HG02571 (cell line): ENCODE results near the gene RASAL1.

ENCODE experiments used
- ATAC-seq: cut with Tn5 transposase; IDR thresholded peaks from one replicate; pipeline ENCODE4 v1.9.1; 2021; ENCODE audit warnings: mild to moderate bottlenecking, moderate library complexity; ENCODE audit not compliant: unreplicated experiment

Gene RASAL1, protein sequence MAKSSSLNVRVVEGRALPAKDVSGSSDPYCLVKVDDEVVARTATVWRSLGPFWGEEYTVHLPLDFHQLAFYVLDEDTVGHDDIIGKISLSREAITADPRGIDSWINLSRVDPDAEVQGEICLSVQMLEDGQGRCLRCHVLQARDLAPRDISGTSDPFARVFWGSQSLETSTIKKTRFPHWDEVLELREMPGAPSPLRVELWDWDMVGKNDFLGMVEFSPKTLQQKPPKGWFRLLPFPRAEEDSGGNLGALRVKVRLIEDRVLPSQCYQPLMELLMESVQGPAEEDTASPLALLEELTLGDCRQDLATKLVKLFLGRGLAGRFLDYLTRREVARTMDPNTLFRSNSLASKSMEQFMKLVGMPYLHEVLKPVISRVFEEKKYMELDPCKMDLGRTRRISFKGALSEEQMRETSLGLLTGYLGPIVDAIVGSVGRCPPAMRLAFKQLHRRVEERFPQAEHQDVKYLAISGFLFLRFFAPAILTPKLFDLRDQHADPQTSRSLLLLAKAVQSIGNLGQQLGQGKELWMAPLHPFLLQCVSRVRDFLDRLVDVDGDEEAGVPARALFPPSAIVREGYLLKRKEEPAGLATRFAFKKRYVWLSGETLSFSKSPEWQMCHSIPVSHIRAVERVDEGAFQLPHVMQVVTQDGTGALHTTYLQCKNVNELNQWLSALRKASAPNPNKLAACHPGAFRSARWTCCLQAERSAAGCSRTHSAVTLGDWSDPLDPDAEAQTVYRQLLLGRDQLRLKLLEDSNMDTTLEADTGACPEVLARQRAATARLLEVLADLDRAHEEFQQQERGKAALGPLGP

DNA sequence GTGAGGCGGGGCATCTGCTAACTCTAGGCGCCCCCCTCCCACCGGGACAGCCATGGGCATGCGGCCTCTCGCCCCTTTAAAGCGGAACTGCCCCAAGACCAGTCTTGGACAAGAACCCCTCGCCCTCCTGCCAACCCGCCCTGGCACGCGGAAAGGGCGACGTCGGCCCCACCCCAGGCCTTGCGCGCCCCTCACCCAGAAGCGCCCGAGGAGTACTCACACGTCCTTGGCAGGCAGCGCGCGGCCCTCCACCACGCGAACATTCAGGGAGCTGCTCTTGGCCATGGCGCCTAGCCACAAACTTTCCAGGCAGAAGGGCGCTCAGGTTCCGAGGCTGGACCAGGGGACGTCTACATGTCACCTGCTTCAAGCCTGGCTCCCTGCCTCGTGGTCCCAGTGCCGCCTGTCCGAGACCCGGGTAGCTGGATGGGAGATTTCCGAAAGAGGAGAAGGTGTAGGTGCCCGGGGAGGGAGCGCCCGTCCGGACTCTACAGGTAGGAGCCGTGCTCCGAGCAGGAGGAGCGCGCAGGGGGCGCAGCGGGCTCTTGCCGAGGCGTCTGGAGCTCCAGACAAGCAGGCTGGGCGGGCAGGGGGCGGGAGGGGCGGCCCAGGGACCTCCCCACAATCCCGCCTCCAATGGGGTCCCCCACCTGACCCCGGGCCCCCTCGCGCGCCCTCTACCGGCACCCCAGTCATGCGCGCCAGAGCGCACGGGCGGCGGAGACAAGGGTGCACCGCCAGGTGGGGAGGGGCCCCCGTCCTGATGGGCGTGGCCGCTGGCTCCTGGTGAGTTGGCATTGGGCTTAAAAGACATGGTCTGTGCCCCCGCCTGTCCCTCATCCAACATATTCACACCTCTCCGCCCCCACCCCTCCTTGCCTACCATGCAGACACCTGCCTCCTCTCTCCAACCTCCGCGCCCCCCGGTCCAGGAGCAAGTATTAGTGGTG is at the start of gene RASAL1:
Gene RASAL1, minus strand, starts transcription at position 584 of the 950 bp plus-strand sequence. Its CDS starts 299 bp downstream, at position 285.
- no peak for ATAC-seq

DNA sequence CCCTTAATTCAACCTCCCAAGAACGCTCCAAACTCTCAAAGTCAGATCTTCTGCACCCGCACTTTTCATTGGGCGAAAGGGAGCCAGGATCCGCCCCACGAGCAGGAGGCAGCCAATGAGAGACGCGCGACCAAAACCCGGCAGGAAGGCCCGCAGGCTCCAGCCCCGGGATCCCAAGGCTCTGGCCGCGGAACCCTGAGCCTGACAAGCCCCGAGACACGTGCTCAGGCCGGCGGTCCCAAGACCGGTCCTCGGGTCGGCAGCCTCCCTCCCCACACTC is 49.3 kb upstream of the RASAL1 start:
- peak; percentile 80 for ATAC-seq

DNA sequence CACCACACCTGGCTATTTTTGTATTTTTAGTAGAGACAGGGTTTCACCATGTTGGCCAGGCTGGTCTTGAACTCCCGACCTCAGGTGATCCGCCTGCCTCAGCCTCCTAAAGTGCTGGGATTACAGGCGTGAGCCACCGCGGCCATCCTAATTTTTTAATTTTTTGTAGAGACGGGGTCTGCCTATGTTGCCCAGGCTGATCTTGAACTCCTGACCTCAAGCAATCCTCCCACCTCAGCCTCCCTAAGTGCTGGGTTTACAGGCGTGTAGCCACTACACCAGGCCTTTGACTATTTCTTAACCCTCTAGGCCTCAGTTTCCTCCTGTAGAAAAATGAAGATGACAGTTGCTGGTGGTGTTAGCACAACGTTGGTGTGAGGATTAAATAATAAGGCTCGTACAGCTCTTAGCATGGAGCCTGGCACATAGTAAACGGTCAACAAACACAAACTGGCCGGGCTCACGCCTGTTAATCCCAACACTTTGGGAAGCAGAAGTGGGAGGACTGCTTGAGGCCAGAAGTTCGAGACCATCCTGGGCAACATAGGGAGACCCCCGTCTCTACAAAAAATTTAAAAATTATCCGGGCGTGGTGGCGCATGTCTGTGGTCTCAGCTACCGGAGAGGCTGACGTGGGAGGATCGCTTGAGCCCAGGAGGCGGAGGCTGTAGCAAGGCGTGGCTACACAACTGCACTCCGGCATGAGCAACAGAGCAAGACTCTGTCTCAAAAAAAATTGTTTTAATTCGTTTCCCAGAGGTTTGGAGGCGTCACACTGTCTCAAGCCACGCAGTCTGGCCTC is 48.7 kb upstream of the RASAL1 start:
- peak; percentile 48 for ATAC-seq

DNA sequence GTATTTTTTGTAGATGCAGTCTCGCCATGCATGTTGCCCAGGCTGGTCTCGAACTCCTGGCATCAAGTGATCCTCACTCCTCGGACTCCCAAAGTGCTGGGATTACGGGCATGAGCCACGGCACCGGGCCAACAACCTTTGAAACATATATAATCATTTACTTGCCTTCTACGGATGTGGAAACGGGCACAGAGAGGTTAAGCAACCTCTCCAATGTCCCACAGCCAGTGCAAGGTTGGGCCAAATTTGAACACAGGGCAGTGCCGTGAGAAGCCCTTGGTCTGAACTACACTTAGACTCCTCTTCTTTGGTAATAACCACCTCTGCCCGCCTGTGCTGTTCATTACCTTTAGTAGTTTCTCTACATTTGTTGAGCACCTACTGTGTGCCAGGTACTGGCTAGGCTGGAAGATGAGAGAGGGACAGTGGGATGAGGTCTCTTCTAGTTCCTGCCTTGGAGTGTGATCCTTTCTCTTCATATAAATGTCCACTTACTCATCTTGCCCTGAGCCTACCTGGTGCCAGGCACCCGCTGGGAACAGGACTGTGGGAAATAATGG is 47.5 kb upstream of the RASAL1 start:
- no peak for ATAC-seq

DNA sequence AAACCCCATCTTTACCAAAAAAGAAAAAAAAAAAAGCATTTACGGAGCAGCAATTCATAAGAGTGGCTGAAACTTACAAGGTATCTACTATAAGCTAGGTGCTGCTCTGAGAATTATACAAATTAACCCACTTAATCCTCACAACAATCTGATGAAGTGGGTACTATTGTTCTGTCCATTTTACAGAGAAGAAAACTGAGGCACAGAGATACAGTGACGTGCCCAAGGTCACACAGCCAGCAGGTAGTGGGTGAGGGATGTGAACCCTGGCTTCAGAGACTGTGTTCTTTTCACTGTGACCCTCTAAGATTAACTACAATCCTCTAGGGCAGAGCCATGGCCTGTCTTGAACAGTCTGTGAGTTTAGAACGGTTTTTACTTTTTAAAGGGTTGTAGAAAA is 46.4 kb upstream of the RASAL1 start:
- ATAC-seq = no peak

DNA sequence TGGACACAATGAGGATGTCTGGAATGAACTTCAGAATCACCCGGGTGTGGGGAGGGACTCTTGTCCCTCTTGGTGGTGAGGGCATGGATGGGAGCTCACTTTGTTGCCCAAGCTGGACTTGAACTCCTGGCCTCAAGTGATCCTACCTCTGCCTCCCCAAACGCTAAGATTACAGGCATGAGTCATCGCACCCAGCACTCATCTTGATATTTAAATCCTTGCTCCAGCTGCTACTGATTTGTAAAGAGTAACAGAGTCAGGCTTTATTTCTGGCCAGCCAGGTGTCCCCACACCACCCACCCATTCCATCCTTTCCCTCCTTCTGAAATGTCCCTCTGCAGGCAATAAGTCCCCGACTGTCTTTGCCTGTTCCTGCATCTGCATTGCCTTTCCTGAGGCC is 44.8 kb upstream of the RASAL1 start:
- ATAC-seq = no peak

DNA sequence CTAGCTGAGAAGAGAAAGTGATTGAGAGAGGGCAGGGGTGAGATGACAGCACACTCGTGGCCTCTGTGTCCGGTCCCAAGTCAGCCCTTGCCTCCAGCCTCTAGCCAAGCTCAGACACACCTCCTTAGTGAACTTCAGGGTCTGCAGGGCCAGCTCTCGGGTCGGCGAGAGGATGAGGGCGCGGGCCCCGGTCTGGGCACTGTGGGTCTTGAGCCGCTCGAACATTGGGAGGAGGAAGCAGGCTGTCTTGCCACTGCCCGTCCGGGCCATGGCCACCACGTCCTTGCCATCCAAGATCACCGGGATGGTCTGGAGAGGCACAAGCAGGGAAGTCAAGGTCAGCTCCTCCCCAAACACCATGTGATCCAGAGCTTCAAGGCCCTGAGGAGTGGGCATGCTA is 43.5 kb upstream of the RASAL1 start:
- no peak for ATAC-seq

DNA sequence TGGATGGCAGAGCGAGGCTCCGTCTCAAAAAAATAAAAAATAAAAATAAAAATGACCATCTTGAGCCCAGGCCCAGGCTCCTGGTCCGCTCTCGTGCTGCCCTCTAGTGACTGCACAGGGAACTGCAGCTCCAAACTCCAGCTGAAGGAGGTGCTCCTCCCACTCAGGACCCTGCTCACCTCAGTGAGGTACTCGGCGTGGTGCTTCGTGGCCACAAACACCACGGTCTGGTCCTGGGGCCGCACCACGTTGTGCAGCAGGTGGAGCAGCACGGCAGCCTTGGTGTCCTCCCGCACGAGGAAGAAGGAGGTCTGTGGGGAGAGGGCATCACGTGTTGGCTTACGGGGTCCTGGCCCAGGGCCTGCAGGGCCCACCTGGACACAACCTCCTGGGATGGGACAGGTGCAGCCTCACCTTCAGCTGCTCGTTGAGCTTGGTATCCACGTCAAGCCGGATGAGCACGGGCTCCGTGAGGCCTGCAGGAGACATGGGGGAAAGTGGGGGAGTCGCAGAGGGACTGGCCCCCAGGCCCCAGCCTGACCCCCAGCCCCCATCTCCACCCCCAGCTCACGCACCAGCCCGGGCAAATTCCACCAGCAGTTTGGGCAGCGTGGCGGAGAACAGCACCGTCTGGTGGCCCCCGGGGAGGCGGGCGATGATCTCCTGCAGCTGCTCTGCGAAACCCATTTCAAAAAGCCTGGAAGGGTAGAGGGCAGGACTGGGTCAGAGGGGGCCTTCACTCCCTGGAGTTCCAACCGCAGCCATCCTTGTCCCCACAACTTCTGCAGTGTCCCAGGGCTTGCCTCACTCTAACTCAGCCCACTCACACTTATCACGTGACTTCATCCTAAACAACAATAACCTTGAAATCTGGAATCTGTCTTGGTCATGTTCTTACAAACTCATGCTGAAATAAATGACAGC is 39.2 kb upstream of the RASAL1 start:
- no peak for ATAC-seq

DNA sequence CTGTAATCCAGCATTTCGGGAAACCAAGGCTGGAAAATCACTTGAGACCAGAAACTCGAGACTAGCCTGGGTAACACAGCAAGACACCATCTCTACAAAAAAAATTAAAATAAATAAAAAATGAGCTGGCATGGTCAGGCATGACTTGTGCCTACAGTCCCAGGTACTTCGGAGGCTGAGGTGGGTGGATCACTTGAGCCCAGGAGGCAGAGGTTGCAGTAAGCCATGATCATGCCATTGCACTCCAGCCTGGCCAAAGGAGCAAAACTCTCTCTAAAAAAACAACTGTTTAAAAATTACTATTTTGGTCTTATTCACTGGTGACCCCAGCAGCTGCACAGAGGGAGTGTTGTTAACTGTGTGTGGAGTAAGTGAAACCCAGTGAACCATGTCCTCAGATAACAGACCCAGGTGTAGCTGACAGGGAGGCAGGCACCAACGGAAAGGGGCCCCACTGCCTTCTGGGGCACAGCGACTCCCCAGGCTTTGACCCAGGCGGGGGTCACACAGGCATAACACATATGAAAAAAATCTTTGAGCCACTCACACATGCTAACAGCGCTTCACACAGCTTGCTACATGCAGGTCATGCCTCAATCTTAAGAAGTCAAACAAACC is 37.6 kb upstream of the RASAL1 start:
- no peak for ATAC-seq

DNA sequence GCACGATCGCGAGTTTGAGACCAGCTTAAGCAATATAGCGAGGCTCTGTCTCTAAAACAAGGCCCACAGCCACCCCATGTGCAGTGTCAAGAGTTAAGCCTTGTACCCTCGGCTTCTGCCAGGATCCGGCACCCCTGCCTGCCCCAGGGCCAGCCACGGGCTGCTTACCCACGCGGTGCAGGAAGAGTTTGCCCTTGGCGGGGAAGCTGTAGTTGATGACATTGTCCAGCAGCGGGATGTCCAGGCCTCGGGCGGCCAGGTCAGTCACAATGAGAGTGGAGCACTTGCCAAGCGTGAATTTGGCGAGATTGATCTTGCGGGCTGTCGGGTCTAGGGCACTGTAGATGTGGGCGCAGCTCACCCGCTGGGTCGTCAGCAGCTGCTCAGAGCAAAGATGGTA is 36.6 kb upstream of the RASAL1 start:
- no peak for ATAC-seq

DNA sequence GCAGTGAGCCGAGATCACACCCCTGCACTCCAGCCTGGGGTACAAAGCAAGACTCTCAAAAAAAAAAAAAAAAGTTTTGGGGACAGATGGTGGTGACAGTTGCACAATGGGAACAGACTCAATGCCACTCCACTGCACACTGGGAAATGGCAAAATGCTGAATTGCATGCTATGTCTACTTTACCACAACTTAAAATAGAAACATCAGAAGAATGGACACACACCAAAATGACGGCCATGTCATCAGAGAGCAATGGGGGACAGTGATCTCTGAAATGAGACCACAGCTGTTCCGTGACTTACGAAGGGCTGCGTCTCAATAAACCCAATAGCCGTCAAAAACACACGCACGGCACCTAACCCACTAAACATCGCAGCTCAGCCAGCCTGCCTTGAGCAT is 36.0 kb upstream of the RASAL1 start:
- no peak for ATAC-seq

DNA sequence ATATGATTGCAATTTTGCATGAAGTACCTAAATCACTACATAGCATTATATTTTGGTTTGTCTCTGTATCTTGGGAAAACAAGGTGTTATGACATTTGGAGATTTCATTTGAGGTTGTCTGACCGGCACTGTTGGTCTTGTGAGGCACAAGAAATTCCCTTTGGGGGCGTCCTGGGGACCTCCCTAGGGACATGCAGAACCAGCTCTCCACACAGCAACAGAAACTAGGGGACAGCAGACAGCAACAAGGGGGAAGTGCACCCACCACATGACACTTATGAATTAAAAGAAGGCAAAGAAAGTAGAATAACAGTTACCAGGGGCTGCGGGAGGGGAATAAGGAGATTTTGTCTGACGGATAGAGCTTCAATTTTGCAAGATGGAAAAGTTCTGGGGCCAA is 35.4 kb upstream of the RASAL1 start:
- ATAC-seq = no peak

DNA sequence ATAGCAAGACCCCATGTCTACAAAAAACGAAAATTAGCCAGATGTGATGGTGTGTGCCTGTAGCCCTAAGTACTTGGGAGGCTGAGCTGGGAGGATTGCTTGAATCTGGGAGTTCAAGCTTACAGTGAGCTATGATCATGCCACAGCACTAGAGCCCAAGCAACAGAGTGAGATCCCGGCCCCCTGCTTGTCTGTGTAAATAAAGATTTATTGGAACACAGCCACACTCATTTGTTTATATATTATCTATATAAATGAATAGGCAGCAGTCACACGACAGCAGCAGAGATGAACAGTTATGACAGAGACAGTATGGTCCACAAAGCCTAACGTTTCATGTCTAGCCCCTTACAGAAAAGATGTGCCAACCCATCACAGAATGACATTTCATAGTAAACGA is 34.9 kb upstream of the RASAL1 start:
- ATAC-seq = no peak

DNA sequence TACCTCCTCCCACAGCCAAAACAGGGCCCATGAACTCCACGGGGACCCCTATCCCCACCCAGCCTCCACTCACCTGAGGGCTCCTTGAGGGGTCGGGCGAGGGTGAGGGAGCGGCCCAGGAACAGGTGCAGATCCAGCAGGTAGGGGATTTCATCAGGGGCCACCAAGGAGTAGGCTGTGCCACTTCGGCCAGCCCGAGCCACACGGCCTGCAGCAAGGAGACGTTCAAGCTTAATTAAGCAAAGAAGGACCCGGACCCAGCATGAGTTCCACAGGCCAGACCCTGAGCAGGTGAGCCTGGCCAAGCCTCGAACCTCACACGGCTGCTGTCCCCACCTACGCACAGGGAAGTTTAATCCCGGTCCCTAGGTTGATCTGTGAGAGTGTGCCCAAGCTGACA is 34.1 kb upstream of the RASAL1 start:
- ATAC-seq = no peak

DNA sequence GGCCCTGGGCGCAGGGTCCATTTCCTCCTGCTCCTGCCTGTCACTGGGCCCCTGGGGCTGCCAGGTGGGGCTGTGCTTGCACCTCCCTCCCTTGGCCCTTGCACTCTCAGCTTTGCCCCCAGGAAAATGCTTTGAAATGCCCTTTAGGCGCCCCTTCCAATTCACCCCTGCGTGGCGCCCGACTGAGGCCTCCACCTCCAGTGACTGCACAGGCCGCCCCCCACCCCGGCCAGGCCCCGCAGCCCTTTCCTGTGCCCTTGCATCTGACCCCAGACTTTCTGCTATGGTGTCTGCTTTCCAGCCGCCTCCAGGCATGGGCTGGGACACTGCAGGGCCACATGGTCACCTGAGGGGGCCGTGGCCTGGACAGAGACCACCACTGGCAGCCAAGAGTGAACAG is 32.3 kb upstream of the RASAL1 start:
- ATAC-seq = no peak

DNA sequence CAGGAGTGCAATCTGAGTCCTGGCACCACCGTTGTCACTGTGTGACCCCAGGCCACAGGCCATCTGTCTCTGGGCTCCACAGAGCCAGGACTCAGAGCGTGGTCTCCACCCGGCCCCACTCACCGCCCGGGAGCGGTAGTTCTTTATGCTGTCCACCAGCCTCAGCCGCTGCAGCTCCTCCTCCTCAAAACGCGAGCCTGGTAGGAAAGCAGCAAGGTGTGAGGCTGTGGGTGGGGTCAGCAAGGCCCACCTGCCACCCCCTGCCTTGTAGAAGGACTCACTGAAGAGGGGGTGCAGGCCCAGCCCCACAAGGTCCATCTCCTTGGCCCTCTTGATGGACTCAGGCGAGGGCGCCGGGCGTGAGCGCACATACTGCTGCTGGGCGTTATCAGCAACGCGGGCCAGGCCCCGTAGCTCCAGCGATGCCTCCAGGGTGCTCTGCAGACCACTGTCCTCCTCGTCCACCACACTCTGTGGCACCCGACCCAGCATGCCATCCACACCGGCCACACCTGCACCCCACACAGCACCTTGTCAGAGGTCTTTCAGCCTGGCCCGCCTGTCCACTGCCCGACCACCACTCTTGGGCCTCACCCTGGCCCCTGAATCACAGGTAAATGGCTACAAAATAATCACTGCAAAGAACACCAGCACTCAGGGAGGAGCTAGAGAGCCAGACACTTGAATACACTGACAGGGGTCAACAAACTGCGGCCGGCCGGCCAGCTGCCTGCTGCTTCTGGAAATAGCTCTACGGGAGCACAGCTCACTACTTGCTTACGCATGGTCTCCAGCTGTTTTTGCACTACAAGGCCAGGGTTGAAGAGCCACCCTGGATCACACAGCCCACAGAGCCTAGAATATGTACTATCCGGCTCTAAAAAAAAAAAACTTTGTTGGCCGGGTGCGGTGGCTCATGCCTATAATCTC is 30.2 kb upstream of the RASAL1 start:
- ATAC-seq = no peak

DNA sequence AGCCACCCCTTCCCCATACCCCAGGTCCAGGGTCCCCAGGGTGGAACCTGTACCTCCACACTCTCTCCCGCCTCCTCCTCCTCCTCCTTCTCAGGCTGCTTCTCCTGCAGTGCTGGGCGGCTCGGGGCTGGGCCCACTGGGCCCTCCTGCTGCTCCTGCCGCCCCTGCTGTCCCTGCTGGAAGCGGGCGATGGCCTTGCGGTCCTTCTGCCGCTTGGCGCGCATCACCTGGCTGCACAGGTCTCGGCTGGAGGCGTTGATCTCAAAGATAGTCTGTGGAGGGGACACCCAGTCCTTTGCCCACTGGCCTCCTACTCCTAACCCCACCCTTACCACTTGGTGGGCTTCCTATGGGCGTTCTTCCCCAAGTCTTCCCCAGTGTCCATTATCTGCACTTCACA is 28.5 kb upstream of the RASAL1 start:
- no peak for ATAC-seq

DNA sequence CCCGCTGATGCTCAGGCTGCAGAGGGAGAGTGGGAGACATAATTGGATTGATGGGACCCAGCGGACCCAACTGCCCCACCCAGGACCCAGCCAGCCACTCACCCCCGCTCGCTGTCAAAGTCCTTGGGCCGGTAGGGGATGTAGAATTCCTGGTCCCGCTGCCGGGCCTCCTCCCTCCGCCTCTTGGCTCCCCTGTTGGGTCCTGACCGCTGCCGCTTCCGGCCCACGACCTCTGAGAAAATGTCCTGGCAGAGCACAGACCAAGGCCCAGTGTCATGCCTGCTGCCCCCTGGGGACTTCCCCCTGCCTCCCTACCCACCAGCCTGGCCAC is 27.4 kb upstream of the RASAL1 start:
- no peak for ATAC-seq
